GM18511 (cell line): ENCODE data around the gene PVALB.
"Not testable (repeated sequence)": the region's sequence is repeated elsewhere in the genome, so short reads cannot be mapped to it uniquely, and the experiment has no call there.

Source experiments
- ATAC-seq: cut with Tn5 transposase; IDR thresholded peaks from one replicate; pipeline ENCODE4 v1.9.1; 2021; ENCODE audit warnings: mild to moderate bottlenecking, moderate library complexity; ENCODE audit not compliant: unreplicated experiment

PVALB gene

GRCh38 chr22:36758792-36759271 is 58.0 kb downstream of the PVALB start:
- ATAC-seq = no peak

GRCh38 chr22:36757668-36758211 is 59.1 kb downstream of the PVALB start:
- ATAC-seq = no peak

GRCh38 chr22:36756746-36757655 is 59.8 kb downstream of the PVALB start:
- ATAC-seq = no peak

- no peak for ATAC-seq
These were observed 60.8 kb downstream of the PVALB start for GRCh38 chr22:36756031-36756430.

GRCh38 chr22:36755316-36755715 is 61.5 kb downstream of the PVALB start:
- no peak for ATAC-seq

- ATAC-seq = not testable (repeated sequence)
These were observed 62.0 kb downstream of the PVALB start for GRCh38 chr22:36754881-36755280.

GRCh38 chr22:36753916-36754315 is 62.9 kb downstream of the PVALB start:
- ATAC-seq = no peak

- no peak for ATAC-seq
These were observed 63.6 kb downstream of the PVALB start for GRCh38 chr22:36753120-36753802.
